G401 (cell line): ENCODE measurements around the gene PNPLA5. TPM values are rescaled to one million over a fixed set of nuclear protein-coding genes. Genes with fewer than 3 reads are reported as not detected.
"Not testable (repeated sequence)": the region's sequence is repeated elsewhere in the genome, so short reads cannot be mapped to it uniquely, and the experiment has no call there.

Experiments used
- DNase-seq: peaks from one replicate; pipeline ENCODE4 v3.0.0-alpha.2; 2015; ENCODE audit warnings: low spot score
- in situ Hi-C: cut with HindIII; loops from 2 replicates; pipeline ENCODE4 v1.10.0; 2016; ENCODE audit warnings: low sequenced_read_pairs, mixed read lengths
- total RNA-seq: library from RNA; depleted of rRNA; stranded (reverse); fragments of >200 nt; shearing (Covaris generic); gene quantifications from 2 replicates; pipeline ENCODE4 v1.2.3, GENCODE V29; 2014

Gene PNPLA5
- total RNA-seq, 1 experiment from 2014 or later = not detected

DNA sequence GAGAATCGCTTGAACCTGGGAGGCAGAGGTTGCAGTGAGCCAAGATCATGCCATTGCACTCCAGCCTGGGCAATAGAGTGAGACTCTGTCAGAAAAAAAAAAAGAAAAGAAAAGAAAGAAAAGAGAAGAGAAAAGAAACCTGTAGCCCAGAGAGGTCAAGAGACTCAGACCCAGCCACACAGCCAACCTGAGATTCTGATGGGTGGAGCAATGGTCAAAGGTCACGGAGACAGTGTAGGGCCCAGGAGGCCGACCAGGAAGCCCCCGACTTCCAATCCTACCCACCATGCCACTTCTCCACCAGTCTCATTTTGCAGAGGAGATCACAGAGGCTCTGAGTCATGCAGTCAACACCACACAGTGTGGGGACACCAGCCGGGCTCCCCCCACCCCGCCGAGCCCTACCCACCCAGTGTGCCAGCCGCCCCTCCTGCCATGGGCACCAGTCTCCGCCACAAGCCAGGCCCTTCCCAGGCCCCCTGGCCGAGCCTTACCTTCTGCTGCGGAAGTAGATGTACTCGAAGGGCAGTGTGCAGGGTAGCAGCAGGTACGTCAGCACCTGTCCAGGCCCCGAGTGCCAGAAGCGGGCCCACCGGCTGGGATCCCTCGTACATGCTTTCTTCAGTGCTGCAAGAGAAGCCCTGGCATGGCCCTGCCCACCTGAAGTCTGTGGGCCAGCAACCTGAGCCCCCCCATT is 7.9 kb downstream of the PNPLA5 start:
- in situ Hi-C loops = no loop called here
- DNase-seq = no peak

DNA sequence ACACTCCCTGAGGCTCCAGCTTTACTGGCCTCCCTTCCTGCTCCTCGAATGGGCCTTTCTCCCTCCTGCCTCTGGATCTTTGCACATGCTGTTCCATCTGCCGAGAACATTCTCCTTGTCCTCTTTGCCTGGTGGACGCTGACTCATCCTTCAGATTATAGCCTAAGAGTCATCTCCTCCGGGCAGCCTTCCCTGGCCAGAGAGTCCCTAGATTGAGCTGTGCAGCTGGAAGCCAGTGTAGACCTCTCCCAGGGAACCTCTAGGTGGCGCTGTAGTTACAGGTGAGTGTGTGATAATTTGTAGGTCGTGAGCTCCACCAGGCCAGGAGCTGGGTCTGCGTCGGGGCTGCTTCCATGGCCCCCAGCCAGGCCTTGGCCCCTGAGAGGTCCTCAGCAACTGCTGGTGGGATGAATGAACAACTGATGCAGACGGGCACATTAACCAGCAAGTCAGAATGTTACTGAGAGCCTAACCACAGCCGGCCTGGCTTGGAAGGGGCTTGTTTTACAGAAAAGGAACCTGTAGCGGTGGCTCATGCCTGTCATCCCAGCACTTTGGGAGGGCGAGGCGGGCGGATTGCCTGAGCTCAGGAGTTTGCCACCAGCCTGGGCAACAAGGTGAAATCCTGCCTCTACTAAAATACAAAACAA is 8.7 kb downstream of the PNPLA5 start:
- in situ Hi-C loops = no loop called here
- peak; percentile 45 for DNase-seq

DNA sequence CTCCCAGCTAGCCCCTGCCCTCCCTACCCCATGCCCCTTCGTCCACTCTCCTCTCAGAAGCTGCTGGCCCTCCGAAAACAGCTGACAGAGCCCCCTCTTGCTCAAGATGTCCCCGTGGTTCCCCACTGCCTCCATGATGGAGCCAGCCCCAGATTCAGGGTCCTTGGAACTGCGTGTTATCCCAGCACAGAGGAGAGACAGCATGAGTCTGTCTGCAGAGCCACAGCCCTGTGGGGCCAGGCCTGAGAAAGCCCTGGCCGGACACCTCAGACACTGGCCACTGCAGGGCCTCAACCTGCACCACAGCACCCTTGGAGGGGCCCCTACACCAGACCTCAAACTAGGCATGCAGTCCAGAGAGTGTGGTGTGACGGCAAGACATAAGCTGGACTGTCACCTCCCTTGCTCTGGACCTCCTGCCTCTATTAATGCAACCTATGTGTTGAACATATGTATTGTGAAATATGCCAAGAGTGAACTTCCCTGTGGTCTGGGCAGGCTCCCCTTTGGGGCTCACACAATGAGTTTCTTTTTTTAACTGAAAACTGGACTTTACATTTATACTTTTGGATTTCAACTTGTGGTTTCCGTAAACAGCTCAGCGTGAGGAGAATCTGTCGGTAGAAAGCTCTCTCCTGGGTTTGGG is 9.6 kb downstream of the PNPLA5 start:
- no peak for DNase-seq
- in situ Hi-C loops = no loop called here

DNA sequence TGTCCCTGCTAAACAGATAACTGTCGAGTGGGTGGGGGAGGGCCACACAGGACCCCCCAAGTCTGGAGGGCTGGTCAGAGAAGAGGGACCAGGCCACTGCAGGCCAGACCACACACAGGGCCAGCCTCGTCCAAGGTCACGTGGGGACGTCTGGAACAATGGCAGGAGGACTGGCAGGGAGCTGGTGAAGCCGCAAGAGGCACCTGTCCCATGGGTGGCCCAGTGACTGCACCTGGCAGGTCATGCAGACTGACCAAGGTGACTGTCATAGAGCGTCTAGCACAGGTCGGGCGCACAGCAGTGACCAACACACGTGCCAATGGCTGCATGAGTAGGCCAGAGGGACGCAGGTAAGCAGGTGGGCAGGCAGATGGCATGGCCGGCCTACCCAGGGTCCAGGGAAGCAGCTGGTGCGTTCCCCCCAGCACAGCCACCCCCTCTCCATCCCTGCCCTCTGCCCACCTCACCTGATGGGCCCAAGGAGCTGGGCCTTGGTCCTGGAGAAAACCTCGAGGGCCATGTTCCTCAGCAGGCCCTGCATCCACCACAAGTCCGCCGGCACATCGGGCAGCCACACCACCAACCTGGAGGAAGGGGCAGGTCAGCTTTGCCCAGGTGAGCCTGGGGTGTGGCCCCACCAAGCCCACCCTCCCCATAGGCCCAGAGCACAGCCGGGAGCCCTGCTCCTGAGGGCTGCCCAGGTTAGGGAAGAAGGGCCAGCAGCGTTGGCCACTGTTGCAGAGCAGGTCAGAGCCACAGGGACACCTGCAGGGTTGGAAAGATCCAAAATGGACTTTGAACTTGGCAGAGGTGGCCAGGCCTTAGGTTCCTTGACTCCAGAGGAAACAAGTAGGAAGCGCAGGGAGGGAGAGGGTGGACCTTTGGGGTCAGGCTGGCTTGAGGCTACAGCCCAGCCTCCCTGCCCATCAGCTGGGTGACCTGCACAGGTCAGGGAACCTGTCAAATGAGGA is 10.4 kb downstream of the PNPLA5 start:
- in situ Hi-C loops = no loop called here
- DNase-seq = no peak

DNA sequence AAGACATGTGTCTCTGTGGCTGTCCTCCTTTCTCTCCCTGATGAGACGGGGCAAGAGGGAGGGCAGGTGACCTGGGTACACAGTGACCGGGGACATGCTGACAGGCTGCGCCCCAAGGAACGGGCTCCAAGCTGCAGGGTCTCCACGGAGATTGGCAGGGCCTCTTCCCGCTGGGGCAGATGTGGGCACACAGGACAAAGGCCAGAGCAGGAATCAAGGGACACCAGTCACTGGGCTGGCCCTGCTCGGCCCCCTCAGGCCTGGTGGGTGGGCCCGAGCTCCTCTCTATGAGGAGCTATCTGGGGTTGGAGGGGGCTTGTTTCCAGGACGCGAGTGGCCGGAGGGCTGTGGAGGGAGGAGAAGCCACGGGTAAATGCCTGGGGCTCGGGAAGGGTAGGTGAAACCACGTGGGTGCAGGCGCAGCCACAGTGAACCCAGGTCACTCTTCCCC is 11.2 kb downstream of the PNPLA5 start:
- in situ Hi-C loops = no loop called here
- no peak for DNase-seq

DNA sequence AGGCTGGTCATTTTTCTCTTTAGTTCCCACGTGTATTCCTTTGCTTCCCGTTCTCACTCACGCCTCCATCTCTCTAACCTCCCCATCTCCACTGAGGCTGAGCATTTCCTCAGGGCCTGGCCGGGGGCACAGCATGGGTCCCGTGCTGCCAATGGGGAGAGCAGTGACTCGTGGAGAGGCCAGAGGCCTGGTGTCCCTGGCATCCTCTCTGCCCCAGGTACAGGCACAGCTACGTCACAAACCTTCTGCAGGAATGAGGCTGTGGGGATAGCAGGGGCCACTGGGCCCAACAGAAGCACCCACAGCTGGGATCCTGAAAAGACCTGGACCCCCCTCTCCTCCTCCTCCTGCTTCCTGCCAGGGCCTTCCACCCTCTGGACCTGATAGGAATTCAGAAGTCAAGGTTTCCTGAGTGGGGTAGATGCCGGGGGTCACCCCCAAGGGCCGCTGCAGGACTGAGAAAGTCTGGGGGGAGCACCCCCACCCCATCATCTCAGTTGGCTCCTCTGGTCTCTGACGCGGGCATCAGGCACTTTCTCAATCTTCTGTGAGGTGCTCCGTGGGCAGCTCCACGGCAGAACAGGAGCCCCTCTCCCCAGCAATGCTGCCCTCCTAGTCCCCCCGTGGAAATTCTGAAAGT is 11.8 kb downstream of the PNPLA5 start:
- no peak for DNase-seq
- in situ Hi-C loops = no loop called here

DNA sequence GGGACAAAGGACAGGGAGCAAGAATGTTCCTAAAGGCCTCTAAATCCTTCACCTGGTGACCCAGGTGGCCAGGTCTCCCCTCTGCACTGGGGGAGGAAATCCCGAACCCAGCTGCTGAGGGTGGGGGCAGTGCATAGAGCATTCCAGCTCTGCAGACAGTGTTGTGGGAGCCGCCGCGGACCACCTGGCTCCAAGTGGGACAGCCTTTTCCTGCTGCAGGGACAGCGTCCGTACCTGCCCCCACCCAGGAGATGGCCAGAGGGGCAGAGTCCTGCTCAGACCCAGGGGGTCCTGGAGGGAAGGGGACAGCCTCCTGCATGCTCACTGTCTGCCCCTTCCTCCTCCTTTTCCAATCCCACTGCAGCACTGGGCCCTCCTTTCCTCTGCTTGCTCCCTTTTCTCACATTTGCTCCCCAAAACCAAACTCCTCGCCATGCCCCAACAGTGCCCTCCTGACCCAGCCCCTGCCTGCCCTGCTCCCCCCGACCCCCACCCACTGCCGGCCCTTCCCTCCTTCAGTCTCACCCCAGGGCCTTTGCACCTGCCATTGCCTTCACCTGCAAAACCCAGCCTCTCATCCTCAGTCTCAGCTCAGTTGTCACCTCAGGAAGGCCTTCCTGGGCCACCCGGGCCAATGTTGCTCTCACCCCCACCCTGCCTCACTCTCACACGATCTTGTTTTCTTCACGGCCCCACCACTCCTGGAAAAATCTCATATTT is 12.8 kb downstream of the PNPLA5 start:
- in situ Hi-C loops = no loop called here
- no peak for DNase-seq

DNA sequence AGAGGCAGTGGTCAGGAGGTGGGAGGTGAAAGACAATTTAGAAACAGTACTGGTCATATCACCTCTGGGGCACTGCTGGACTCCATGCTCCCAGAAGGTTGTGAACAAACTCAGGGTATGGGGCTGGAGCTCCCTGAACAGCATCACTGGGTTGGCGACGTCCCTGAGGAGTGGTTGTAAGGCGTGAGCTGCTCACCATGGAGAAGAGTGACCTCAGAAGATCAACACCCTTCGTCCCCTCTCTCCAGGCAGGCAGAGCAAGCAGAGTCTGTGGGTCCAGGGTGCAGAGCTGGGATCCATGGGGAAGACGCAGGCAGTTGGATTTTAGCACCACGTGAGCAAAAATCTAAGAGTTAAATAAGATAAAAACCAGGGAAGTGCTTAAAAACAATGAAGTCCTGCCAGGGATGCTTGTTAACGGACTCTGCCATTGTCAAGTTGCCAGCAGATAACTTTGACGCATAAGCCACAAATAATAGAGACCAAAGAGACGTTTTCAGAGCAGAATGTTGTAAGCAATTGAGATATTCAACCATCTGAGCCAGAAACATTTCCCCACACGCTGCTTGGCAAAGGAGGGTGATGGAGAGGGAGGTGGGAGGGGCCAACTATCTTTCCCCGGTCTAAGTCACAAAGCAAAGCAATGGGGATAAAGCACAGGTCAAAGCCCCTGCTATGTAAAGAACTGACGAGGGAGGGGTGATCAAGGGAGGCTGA is 13.6 kb downstream of the PNPLA5 start:
- in situ Hi-C loops = no loop called here
- DNase-seq = no peak

DNA sequence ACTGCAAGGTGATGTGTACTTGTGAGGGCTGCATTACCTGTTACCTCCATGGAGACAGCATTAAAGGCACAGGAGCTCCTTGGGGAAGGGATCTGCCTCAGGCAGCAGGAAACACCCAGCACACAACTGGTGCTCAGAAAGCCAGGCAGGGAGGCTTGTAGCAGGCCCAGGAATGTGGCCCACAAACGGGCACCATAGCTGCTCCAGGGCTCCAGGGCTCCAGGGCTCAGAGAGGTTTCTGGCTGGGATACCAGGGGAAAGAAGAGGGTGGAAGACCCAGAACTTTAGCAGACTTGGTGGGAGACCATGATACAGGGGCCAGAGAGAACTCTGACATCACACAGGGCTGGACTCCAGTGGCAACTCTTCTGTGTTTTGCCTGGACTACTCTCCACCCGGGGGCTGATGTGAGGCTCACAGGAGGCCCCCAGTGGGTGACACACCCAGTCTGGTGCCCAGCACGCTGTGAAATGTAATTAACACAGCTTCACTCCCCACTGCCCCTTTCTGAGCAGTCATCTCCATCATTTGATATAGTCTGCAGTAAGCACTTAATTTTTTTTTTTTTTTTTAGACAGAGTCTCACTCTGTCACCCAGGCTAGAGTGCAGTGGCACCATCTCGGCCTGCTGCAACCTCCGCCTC is 14.8 kb downstream of the PNPLA5 start:
- in situ Hi-C loops = no loop called here
- no peak for DNase-seq

DNA sequence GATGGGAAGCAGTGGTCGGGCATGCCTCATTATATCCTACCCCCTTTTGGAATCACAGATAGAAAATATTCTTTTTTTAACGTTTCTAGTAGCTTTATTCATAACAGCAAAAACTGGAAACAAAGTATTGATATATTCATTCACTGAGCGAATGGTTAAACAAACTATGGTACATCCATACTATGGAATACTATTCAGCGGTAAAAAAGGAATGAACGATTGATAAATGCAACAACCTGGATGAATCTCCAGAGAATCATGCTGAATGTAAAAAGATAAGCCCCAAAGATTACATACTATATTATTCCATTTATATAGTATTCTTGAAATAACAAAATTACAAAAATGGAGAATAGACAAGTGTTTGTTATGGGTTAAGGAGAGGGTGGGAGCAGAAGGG is 22.0 kb downstream of the PNPLA5 start:
- in situ Hi-C loops = no loop called here
- no peak for DNase-seq

DNA sequence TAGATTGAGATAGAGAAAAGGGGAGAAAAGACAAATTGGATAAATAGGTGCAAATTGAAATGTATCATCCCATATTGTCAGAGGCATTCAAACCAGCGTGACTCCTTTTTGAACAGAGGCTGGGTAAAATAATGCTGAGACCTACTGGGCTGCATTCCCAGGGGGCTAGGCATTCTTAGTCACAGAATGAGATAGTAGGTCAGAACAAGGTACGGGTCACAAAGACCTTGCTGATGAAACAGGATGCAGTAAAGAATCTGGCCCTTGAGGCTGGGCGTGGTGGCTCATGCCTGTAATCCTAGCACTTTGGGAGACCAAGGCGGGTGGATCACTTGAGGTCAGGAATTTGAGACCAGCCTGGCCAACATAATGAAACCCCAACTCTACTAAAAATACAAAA is 22.8 kb downstream of the PNPLA5 start:
- in situ Hi-C loops = not testable (repeated sequence)

DNA sequence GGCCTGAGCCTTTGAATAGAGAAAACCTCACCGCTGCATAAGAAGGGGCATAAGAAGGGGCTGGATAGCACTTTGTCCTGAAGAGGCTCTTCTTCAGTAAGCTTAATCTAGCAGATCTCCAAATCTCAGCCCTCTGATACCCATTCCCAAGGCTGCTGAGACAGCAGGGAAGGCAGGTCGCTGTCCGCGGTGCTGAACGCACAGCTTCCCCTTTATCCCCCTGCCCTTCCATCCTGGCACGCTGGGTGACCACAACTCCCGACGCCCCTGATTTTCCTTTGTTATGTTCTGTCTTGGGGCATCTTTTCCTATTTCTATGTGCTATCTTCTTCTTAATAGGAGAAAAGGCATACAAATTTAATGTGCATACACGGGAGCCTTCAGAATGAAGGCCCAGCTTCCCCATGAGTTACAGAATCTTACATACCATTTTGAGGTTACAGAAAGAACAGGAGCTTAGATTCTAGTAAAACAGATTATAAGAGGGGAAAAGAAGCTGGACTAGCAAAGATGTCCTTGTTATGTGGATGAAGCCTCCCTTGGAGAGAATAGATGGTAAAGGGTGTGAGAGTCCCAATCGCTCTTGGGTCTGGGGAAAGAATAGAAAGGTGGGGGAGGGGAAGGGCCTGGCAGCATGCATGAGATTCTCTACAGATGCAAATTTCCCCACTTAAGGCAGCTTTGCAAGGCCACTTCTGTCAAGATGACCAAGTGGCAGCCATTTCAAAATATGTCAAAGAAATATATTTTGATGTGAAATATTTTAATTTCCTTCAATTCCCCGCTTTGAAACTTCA is 23.8 kb downstream of the PNPLA5 start:
- no peak for DNase-seq

More for the DNA sequence above, 22.8 kb downstream of the PNPLA5 start:
- DNase-seq = not testable (repeated sequence)

DNA sequence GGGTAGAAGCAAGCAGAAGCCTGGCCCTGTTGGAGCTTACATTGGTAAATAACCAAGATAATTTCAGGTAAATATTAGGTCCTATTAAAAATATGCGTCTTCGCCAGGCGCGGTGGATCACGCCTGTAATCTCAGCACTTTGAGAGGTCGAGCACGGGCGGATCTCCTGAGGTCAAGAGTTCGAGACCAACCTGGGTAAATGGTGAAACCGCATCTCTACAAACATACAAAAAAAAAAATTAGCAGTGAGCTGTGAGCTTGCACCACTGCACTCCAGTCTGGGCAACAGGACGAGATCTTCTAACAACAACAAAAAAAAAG is 29.0 kb downstream of the PNPLA5 start:
- no peak for DNase-seq
- in situ Hi-C loops = no loop called here

More for the DNA sequence above, 23.8 kb downstream of the PNPLA5 start:
- in situ Hi-C loops = no loop called here

DNA sequence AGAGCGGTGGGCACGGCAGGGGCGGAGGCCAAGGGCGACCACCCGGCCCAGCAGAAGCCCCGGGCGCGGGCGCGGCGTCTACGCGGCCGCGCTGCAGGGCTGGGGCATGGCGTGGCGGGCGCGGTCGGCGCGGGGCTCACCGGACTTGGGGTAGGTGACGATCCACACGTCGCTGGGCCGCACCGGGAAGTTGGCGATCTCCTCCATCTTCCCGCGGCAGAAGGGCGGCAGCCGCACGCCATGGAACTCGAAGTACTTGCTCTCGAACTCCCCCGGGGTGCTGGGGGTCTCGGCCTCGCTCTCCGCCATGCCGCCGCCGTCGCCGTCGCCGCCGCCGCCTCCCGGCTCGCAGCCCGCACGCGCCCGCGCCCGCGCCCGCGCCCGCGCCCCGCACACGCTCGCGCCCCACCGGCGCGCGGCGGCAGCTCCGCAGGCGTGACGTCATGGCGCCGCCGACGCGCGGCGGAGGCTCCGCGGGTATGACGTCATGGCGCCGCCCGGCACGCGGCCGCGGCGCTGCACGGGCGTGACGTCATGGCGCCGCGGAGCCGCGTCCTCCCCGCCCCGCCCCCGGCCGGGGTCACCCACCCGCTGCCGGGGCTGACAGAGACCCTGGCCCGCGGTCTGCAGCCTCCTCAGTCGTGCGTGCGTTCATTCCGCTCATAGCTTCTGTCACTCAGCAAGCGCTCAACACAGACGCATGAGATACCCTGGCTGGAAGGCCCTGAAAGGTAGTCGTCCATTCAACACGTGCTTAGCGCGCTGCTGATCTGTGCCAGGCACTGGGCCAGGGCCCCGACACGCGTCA is 29.5 kb downstream of the PNPLA5 start, which contains the start of gene SULT4A1:
SULT4A1 (minus strand) TSS at position 440 of the 808 bp plus-strand sequence; CDS start at position 309, 131 bp downstream.
- in situ Hi-C loops = no loop called here
- peak; percentile 64 for DNase-seq

DNA sequence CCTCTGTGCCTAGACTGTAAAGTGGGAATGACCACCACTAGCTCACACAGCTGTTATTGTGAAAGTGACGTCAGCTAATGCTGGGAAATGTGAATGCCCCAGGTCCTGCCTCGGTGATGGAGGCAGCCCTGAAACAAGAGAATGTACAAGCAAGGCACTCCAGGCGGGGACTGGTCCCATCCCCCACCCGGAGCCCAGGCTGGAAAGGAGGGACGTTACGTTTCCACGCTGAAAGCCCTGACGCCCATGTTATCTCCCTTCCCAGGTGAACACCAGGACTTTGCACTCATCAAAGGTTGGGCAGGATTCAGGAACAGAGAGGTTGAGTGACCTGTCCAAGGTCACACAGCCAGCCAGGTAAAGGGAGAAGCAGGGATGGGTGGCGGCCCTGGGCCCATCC is 30.3 kb downstream of the PNPLA5 start:
- in situ Hi-C loops = no loop called here
- DNase-seq = peak; percentile 56

DNA sequence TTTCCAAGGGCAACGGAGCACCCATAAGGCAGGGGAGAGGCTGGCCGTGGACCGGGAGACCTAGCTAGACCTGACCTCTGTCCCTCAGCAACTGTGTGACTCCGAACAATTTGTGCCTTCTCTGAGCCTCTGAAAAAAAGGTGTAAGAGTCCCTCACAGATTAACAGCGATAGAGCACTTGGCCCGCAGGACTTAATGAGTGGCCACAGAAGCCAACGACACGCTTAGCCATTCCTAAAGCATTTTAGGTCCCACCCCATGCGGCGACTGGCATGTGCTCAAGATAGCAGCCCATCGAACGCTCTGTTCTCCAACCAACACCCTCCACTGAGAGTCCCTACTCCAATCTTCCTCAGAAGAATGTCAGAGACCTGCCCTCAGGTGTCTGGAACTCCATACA is 31.0 kb downstream of the PNPLA5 start:
- in situ Hi-C loops = no loop called here
- DNase-seq = peak; percentile 38
